ENCODE measurements around the gene IGFBP6. TPM values are rescaled to one million over a fixed set of nuclear protein-coding genes. Genes with fewer than 3 reads are reported as not detected.

The IGFBP6 gene
- total RNA-seq, 2 donors from 2014 or later = 16.9 to 24.5 TPM

- no peak for DNase-seq
- intact Hi-C loops (cut with DNase I, micrococcal nuclease) = no loop called here
- ATAC-seq = no peak
Observed at GRCh38 chr12:53128780-53129569, 31.5 kb downstream of the IGFBP6 start.

- ATAC-seq = no peak
- intact Hi-C loops (cut with DNase I, micrococcal nuclease) = no loop called here
- DNase-seq = no peak
Observed at GRCh38 chr12:53131844-53132243, 34.4 kb downstream of the IGFBP6 start.

GRCh38 chr12:53133722-53134121, 36.3 kb downstream of the IGFBP6 start:
- intact Hi-C loops (cut with DNase I, micrococcal nuclease) = no loop called here
- DNase-seq = no peak
- ATAC-seq = no peak

GRCh38 chr12:53143355-53143754, 45.9 kb downstream of the IGFBP6 start:
- DNase-seq = no peak
- ATAC-seq = no peak
- intact Hi-C loops (cut with DNase I, micrococcal nuclease) = no loop called here

GRCh38 chr12:53145383-53146260, 48.2 kb downstream of the IGFBP6 start:
- intact Hi-C loops (cut with DNase I, micrococcal nuclease) = no loop called here
- no peak for ATAC-seq

GRCh38 chr12:53147181-53147580, 49.7 kb downstream of the IGFBP6 start:
- intact Hi-C loops (cut with DNase I, micrococcal nuclease) = no loop called here
- ATAC-seq (no peak), DNase-seq (no peak)

More at GRCh38 chr12:53145383-53146260, 48.2 kb downstream of the IGFBP6 start:
- no peak for DNase-seq

GRCh38 chr12:53147653-53148052, 50.2 kb downstream of the IGFBP6 start:
- DNase-seq = no peak
- intact Hi-C loops (cut with DNase I, micrococcal nuclease) = no loop called here
- ATAC-seq = no peak

GRCh38 chr12:53151039-53151438, 53.6 kb downstream of the IGFBP6 start:
- intact Hi-C loops (cut with DNase I, micrococcal nuclease) = no loop called here
- ATAC-seq (no peak), DNase-seq (no peak)

Small RNA genes lying within 50 kb of the gene (microRNA-seq; reads per million reads assigned to microRNA genes)
- gene MIR6757 = 0 reads per million in 2 donors

Other genes starting within 250 kb of the IGFBP6 start
- gene KRT78, start 248.7 kb upstream of the IGFBP6 start, total RNA-seq = not detected
- gene KRT8, start 192.6 kb upstream of the IGFBP6 start, total RNA-seq = 1,000 to 10,000 TPM; 4,047 to 4,291 TPM
- gene KRT18, start 148.5 kb upstream of the IGFBP6 start, total RNA-seq = 100 to 1,000 TPM; 815 to 912 TPM
- 100 to 1,000 TPM; 355 to 389 TPM for gene EIF4B, start 91.2 kb upstream of the IGFBP6 start, total RNA-seq
- 10 to 100 TPM; 31.4 to 35.6 TPM for gene TNS2, start 47.6 kb upstream of the IGFBP6 start, total RNA-seq
- 10 to 100 TPM; 30.7 to 34.9 TPM for gene SPRYD3, start 18.3 kb upstream of the IGFBP6 start, total RNA-seq
- not detected for gene SOAT2, start 5.8 kb downstream of the IGFBP6 start, total RNA-seq
- gene ZNF740, start 83.1 kb downstream of the IGFBP6 start, total RNA-seq = 10 to 100 TPM; 28.7 to 32.7 TPM
- gene CSAD, start 83.3 kb downstream of the IGFBP6 start, total RNA-seq = 10 to 100 TPM; 22.8 to 28.7 TPM
- 1 to 10 TPM; 4.6 to 9.1 TPM for gene ITGB7, start 109.6 kb downstream of the IGFBP6 start, total RNA-seq
- gene RARG, start 134.5 kb downstream of the IGFBP6 start, total RNA-seq = 10 to 100 TPM; 10.2 to 12.3 TPM
- gene ESPL1, start 170.6 kb downstream of the IGFBP6 start, total RNA-seq = 1 to 10 TPM; 3.3 to 9.6 TPM
- gene PFDN5, start 197.9 kb downstream of the IGFBP6 start, total RNA-seq = 100 to 1,000 TPM; 268 to 291 TPM
- gene MYG1, start 202.0 kb downstream of the IGFBP6 start, total RNA-seq = 10 to 100 TPM; 37.9 to 39.2 TPM
- gene AAAS, start 223.9 kb downstream of the IGFBP6 start, total RNA-seq = 10 to 100 TPM; 34.6 to 39.0 TPM
- not detected for gene SP7, start 238.7 kb downstream of the IGFBP6 start, total RNA-seq